Transverse colon (tissue), 4 donors: ENCODE data around the gene SNF8. TPM values are rescaled to one million over a fixed set of nuclear protein-coding genes. Genes with fewer than 3 reads are reported as not detected.

ENCODE experiments used
- DNase-seq: peaks from one replicate; pipeline ENCODE4 v3.0.0-alpha.2; 2019
- H3K27ac ChIP-seq, 4 donors: fragments of 200-600 bp; sonication (generic); 2 replicates each; pipeline ENCODE4 v1.5.1; 2016 to 2018; ENCODE audit warnings: inconsistent platforms in 4 of 4
- H3K27me3 ChIP-seq: fragments of 200-600 bp; sonication (generic); 2 replicates; pipeline ENCODE4 v1.5.1; 2017; ENCODE audit warnings: inconsistent platforms
- H3K36me3 ChIP-seq, 4 donors: fragments of 200-600 bp; sonication (generic); 2 replicates each; pipeline ENCODE4 v1.5.1; 2017 to 2019; ENCODE audit warnings: inconsistent platforms in 4 of 4
- H3K4me1 ChIP-seq, 4 donors: fragments of 200-600 bp; sonication (generic); 2 replicates each; pipeline ENCODE4 v1.5.1; 2017 to 2020; ENCODE audit warnings: inconsistent platforms in 4 of 4
- H3K4me3 ChIP-seq, 4 donors: fragments of 200-600 bp; sonication (generic); 1 replicate in 1 of 4; 2 replicates in 3 of 4; pipeline versions ENCODE4 v1.5.1 to v1.6.1; 2017 to 2019; ENCODE audit warnings: inconsistent platforms in 4 of 4
- H3K9me3 ChIP-seq, 2 donors: fragments of 200-600 bp; sonication (generic); 2 replicates each; pipeline ENCODE4 v1.5.1; 2017 to 2019; ENCODE audit warnings: inconsistent platforms in 2 of 2
- CTCF ChIP-seq, 5 experiments: fragments of 200-600 bp in 3 of 5; fragments of 450-650 bp in 2 of 5; sonication (generic) in 3 of 5; IDR thresholded peaks; 1 replicate in 2 of 5; 2 replicates in 3 of 5; pipeline ENCODE4 v1.5.1; 2016 to 2017; ENCODE audit warnings: antibody characterized with exemption in 5 of 5, inconsistent platforms in 3 of 5, mild to moderate bottlenecking in 2 of 5, moderate library complexity in 1 of 5
- EP300 ChIP-seq: sonication (generic); formaldehyde crosslinking; IDR thresholded peaks from one replicate; pipeline ENCODE4 v1.6.1; 2017; ENCODE audit warnings: antibody characterized with exemption, low read depth
- POLR2A ChIP-seq: fragments of 450-650 bp; IDR thresholded peaks from one replicate; pipeline ENCODE4 v1.6.1; 2016; ENCODE audit warnings: antibody characterized with exemption, mild to moderate bottlenecking, moderate library complexity
- POLR2AphosphoS5 ChIP-seq, 3 donors: sonication (generic); formaldehyde crosslinking; IDR thresholded peaks; one replicate each; pipeline ENCODE4 v1.6.1; 2016; ENCODE audit warnings: antibody characterized with exemption in 3 of 3
- WGBS, 2 donors: methylation state at CpG; one replicate each; pipeline ENCODE4 v1.1.5; 2018; ENCODE audit warnings: low coverage in 1 of 2; 5-methylcytosine and 5-hydroxymethylcytosine counted together
- in situ Hi-C, 4 donors: fragments of 200-750 bp; cut with MboI; loops; one replicate each; pipeline versions ENCODE4 v1.15.0 to v1.15.1; 2017; ENCODE audit warnings: low sequenced_read_pairs in 3 of 4, low pct_ligation_motif_present in 1 of 4, low pct_unique_long_range_greater_than_20kb in 1 of 4
- intact Hi-C: fragments of 100-400 bp; cut with DNase I; formaldehyde crosslinking; loops from one replicate; pipeline ENCODE4 v1.15.1; 2023; ENCODE audit warnings: low total_unique reads
- total RNA-seq, 4 donors: library from RNA; depleted of rRNA; stranded (reverse); fragments of >200 nt; gene quantifications; one replicate each; pipeline ENCODE4 v1.1.0, GENCODE V29; 2016

Gene SNF8
- total RNA-seq, 4 donors from 2014 or later = 44.1 to 67.7 (median 62.0) TPM

- Histone ChIP-seq H3K27me3 (no peaks in the 10 kb centered on the region), H3K4me1 (no peaks in the 10 kb centered on the region), H3K4me3 (no peak overlapping the region), H3K36me3 (peaks cover 0 to 50% (median 24%) of the 10 kb centered on the region in 4 donors), H3K9me3 (no peaks in the 10 kb centered on the region), H3K27ac (no peak overlapping the region)
- intact Hi-C loops = no loop called here
- 81 to 86% methylated on average over 3 to 6 of the region's 6 CpGs for WGBS, 2 donors
- no peak for DNase-seq
- in situ Hi-C loops = no loop called here
- TF ChIP-seq CTCF (IDR thresholded peaks at IDR 0.05) (no peak), POLR2A (no peak), EP300 (no peak), POLR2AphosphoS5 (IDR thresholded peaks at IDR 0.05) (no peak)
Measured at GRCh38 chr17:48928876-48929811, 15.5 kb downstream of the SNF8 start.

GRCh38 chr17:48927978-48928745 lies 16.5 kb downstream of the SNF8 start:
- WGBS, 2 donors = 90% methylated on average over 2 to 6 of the region's 6 CpGs
- Histone ChIP-seq H3K36me3 (peaks cover 0 to 60% (median 24%) of the 10 kb centered on the region in 4 donors), H3K9me3 (no peaks in the 10 kb centered on the region), H3K27ac (no peak overlapping the region), H3K4me1 (no peaks in the 10 kb centered on the region), H3K4me3 (no peak overlapping the region), H3K27me3 (no peaks in the 10 kb centered on the region)
- TF ChIP-seq POLR2A (no peak), EP300 (no peak), CTCF (IDR thresholded peaks at IDR 0.05) (no peak), POLR2AphosphoS5 (IDR thresholded peaks at IDR 0.05) (no peak)
- no peak for DNase-seq
- intact Hi-C loops (no loop called here), in situ Hi-C loops (no loop called here)

GRCh38 chr17:48925991-48926342 lies 18.7 kb downstream of the SNF8 start:
- no peaks in the 10 kb centered on the region for H3K9me3 ChIP-seq
- no peaks in the 10 kb centered on the region for H3K27me3 ChIP-seq
- H3K36me3 ChIP-seq = peaks cover 0 to 64% (median 31%) of the 10 kb centered on the region in 4 donors
- WGBS, 2 donors = 40 to 46% methylated on average over 1 to 3 of the region's 3 CpGs
- no peaks in the 10 kb centered on the region for H3K4me1 ChIP-seq
- DNase-seq = no peak
- intact Hi-C loops (no loop called here), in situ Hi-C loops (no loop called here)
- H3K4me3 ChIP-seq = no peak overlapping the region
- TF ChIP-seq CTCF (IDR thresholded peaks at IDR 0.05) = no peak
- no peak for TF ChIP-seq POLR2A
- no peak for TF ChIP-seq POLR2AphosphoS5 (IDR thresholded peaks at IDR 0.05)
- TF ChIP-seq EP300 = no peak
- H3K27ac ChIP-seq = no peak overlapping the region

GRCh38 chr17:48925251-48925990 lies 19.2 kb downstream of the SNF8 start:
- in situ Hi-C loops (no loop called here), intact Hi-C loops (no loop called here)
- Histone ChIP-seq H3K36me3 (peaks cover 0 to 70% (median 34%) of the 10 kb centered on the region in 4 donors), H3K27ac (no peak overlapping the region), H3K27me3 (no peaks in the 10 kb centered on the region), H3K4me1 (no peaks in the 10 kb centered on the region), H3K4me3 (no peak overlapping the region), H3K9me3 (no peaks in the 10 kb centered on the region)
- WGBS, 2 donors = 92 to 95% methylated on average over 2 to 4 of the region's 4 CpGs
- no peak for DNase-seq
- TF ChIP-seq POLR2A (no peak), POLR2AphosphoS5 (IDR thresholded peaks at IDR 0.05) (no peak), EP300 (no peak), CTCF (IDR thresholded peaks at IDR 0.05) (no peak)
